ENCODE measurements around the gene RNF103.

DNA sequence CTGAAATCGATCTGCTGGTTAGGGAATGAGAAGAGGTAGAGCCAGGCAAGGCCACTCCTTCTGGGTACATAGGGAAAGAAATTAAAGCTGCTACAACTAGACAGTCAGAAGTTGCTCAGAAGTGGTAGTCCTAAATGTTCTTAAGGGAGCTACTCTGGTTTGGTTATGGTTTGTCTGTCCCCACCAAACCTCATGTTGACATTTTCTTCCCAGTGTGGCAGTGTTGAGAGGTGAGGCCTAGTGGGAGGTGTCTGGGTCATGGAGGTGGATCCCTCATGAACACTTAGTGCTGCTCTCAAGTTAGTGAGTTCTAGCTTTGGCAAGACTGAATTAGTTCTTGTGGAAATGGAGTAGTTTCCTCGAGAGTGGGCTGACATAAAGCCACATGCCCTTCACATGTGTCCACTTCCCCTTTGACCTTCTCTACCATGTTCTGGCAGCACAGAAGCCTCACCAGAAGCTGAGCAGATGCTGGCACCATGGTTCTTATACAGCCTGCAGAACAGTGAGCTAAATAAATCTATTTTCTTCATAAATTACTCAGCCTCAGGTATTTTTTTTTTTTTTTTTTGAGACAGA is 14.7 kb downstream of the RNF103 start:
- TF ChIP-seq, protein P1, sequence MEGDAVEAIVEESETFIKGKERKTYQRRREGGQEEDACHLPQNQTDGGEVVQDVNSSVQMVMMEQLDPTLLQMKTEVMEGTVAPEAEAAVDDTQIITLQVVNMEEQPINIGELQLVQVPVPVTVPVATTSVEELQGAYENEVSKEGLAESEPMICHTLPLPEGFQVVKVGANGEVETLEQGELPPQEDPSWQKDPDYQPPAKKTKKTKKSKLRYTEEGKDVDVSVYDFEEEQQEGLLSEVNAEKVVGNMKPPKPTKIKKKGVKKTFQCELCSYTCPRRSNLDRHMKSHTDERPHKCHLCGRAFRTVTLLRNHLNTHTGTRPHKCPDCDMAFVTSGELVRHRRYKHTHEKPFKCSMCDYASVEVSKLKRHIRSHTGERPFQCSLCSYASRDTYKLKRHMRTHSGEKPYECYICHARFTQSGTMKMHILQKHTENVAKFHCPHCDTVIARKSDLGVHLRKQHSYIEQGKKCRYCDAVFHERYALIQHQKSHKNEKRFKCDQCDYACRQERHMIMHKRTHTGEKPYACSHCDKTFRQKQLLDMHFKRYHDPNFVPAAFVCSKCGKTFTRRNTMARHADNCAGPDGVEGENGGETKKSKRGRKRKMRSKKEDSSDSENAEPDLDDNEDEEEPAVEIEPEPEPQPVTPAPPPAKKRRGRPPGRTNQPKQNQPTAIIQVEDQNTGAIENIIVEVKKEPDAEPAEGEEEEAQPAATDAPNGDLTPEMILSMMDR (IDR thresholded peaks at IDR 0.05 in 2 of 3, conservative IDR thresholded peaks at IDR 0.05 in 1 of 3; ENCODE audit: borderline replicate concordance in 1 of 3, insufficient read depth in 1 of 3, low read depth in 2 of 3, low read length in 2 of 3), result no peak
- TF ChIP-seq CEBPB (IDR thresholded peaks at IDR 0.05; ENCODE audit: low read depth), result no peak
